IMR-90 (cell line): ENCODE measurements around the gene PHAX. TPM values are rescaled to one million over a fixed set of nuclear protein-coding genes. Genes with fewer than 3 reads are reported as not detected.

Experiments
- ATAC-seq: fragments of 200-7000 bp; cut with Tn5 transposase; 2 replicates; pipeline ENCODE4 v1.9.1; 2020; ENCODE audit warnings: low read depth, mild to moderate bottlenecking, moderate library complexity
- BruUV-seq: library from RNA; stranded (reverse); fragments of 400-500 nt; replicated peaks from 2 replicates; lab custom pipeline; 2021; lab: Mats Ljungman, UMichigan
- CTCF ChIA-PET: fragments of 300-600 bp; formaldehyde crosslinking; extraction: SDS; loops from one replicate; lab custom pipeline; 2021; ENCODE audit warnings: antibody characterized with exemption; lab: Yijun Ruan, JAX
- POLR2A ChIA-PET: fragments of 300-600 bp; sonication (Branson Sonifier 250); formaldehyde crosslinking; loops from one replicate; lab custom pipeline; 2022; ENCODE audit warnings: antibody characterized with exemption; ENCODE audit not compliant: unreplicated experiment; lab: Charles Lee
- DNase-seq: peaks from one replicate; pipeline ENCODE4 v3.0.0; 2013
- H2AFZ ChIP-seq: replicated peaks from 2 replicates; pipeline ENCODE3; 2013; ENCODE audit warnings: low read length, mild to moderate bottlenecking; ENCODE audit not compliant: poor library complexity
- H2AK5ac ChIP-seq: 2 replicates; pipeline ENCODE4 v1.6.1; 2013; ENCODE audit warnings: low read depth, low read length, inconsistent platforms
- H2AK9ac ChIP-seq: replicated peaks from 2 replicates; pipeline ENCODE3; 2013; ENCODE audit warnings: mild to moderate bottlenecking, low read depth, low read length, moderate library complexity; ENCODE audit not compliant: poor library complexity
- H2BK120ac ChIP-seq: 2 replicates; pipeline ENCODE4 v1.6.1; 2013; ENCODE audit warnings: low read depth, low read length, inconsistent platforms
- H2BK15ac ChIP-seq: 3 replicates; pipeline ENCODE4 v1.6.1; 2013; ENCODE audit warnings: low read depth, low read length, inconsistent platforms
- H2BK20ac ChIP-seq: 2 replicates; pipeline ENCODE4 v1.6.1; 2013; ENCODE audit warnings: low read depth, mild to moderate bottlenecking, inconsistent platforms, low read length, moderate library complexity
- H2BK5ac ChIP-seq: 2 replicates; pipeline ENCODE4 v1.6.1; 2013; ENCODE audit warnings: mild to moderate bottlenecking, low read depth, low read length, inconsistent platforms; ENCODE audit not compliant: poor library complexity, severe bottlenecking
- H3K14ac ChIP-seq: replicated peaks from 2 replicates; pipeline ENCODE4 v1.6.1; 2013; ENCODE audit warnings: low read depth, low read length, inconsistent platforms
- H3K18ac ChIP-seq: 2 replicates; pipeline ENCODE4 v1.6.1; 2013; ENCODE audit warnings: low read depth, low read length, control low read depth
- H3K23ac ChIP-seq: 2 replicates; pipeline ENCODE4 v1.6.1; 2013; ENCODE audit warnings: low read depth, low read length, inconsistent platforms
- H3K27ac ChIP-seq: 2 replicates; pipeline ENCODE4 v1.5.1; 2013; ENCODE audit warnings: mild to moderate bottlenecking, control low read depth, low read length; ENCODE audit not compliant: insufficient read depth
- H3K27me3 ChIP-seq: 2 replicates; pipeline ENCODE4 v1.6.1; 2013; ENCODE audit warnings: low read length; ENCODE audit not compliant: control insufficient read depth, insufficient read depth
- H3K36me3 ChIP-seq: 2 replicates; pipeline ENCODE4 v1.6.1; 2013; ENCODE audit warnings: low read length, mixed read lengths; ENCODE audit not compliant: control insufficient read depth, insufficient read depth
- H3K4ac ChIP-seq: 2 replicates; pipeline ENCODE4 v1.6.1; 2013; ENCODE audit warnings: low read depth, low read length, inconsistent platforms
- H3K4me1 ChIP-seq: 2 replicates; pipeline ENCODE4 v1.6.1; 2013; ENCODE audit warnings: low read length, mixed read lengths; ENCODE audit not compliant: control insufficient read depth, insufficient read depth
- H3K4me2 ChIP-seq: 2 replicates; pipeline ENCODE4 v1.6.1; 2013; ENCODE audit warnings: low read depth, mild to moderate bottlenecking, control low read depth, low read length, moderate library complexity
- H3K4me3 ChIP-seq: 2 replicates; pipeline ENCODE4 v1.5.1; 2013; ENCODE audit warnings: low read depth, mild to moderate bottlenecking, control low read depth, low read length, moderate library complexity; ENCODE audit not compliant: insufficient read depth
- H3K56ac ChIP-seq: 2 replicates; pipeline ENCODE4 v1.6.1; 2013; ENCODE audit warnings: low read length, inconsistent platforms; ENCODE audit not compliant: insufficient read depth; ENCODE audit errors: extremely low read depth
- H3K79me1 ChIP-seq, 2 experiments: 2 replicates each; pipeline ENCODE4 v1.6.1; 2013; ENCODE audit warnings: low read length in 2 of 2, inconsistent platforms in 1 of 2, low read depth in 1 of 2
- H3K9ac ChIP-seq: 2 replicates; pipeline ENCODE4 v1.6.1; 2013; ENCODE audit warnings: low read depth, low read length, control low read depth
- H3K9me1 ChIP-seq: 2 replicates; pipeline ENCODE4 v1.6.1; 2013; ENCODE audit warnings: low read length, inconsistent platforms; ENCODE audit not compliant: insufficient read depth
- H3K9me3 ChIP-seq: 2 replicates; pipeline ENCODE4 v1.6.1; 2013; ENCODE audit warnings: low read length; ENCODE audit not compliant: control insufficient read depth, insufficient read depth
- H4K20me1 ChIP-seq: 2 replicates; pipeline ENCODE4 v1.6.1; 2013; ENCODE audit warnings: low read length, inconsistent platforms; ENCODE audit not compliant: insufficient read depth
- H4K5ac ChIP-seq: 2 replicates; pipeline ENCODE4 v1.6.1; 2013; ENCODE audit warnings: mild to moderate bottlenecking, low read depth, low read length, control low read depth
- H4K8ac ChIP-seq, 2 experiments: 2 replicates each; pipeline ENCODE4 v1.6.1; 2013; ENCODE audit warnings: low read depth in 2 of 2, low read length in 2 of 2, control low read depth in 1 of 2, inconsistent platforms in 1 of 2
- H4K91ac ChIP-seq: 2 replicates; pipeline ENCODE4 v1.6.1; 2013; ENCODE audit warnings: low read depth, low read length, inconsistent platforms; ENCODE audit not compliant: insufficient read depth
- MAFK ChIP-seq: IDR thresholded peaks from 2 replicates; pipeline ENCODE4 v1.6.1; 2012; ENCODE audit warnings: low read depth, low read length, improper control_type of control experiment
- WGBS, 2 experiments: methylation state at CpG; one replicate each; pipeline versions ENCODE4 v1.1.5 to v1.1.7; 2013; ENCODE audit warnings: missing lambda C conversion rate in 2 of 2; ENCODE audit not compliant: insufficient read length in 1 of 2; ENCODE audit errors: extremely low coverage in 2 of 2; 5-methylcytosine and 5-hydroxymethylcytosine counted together
- dilution Hi-C: fragments of 300-500 bp; cut with HindIII; formaldehyde crosslinking; loops from one replicate; pipeline ENCODE4 v1.14.3; 2018; ENCODE audit warnings: low sequenced_read_pairs; ENCODE audit not compliant: unreplicated experiment
- in situ Hi-C: fragments of 300-500 bp; cut with MboI; formaldehyde crosslinking; loops from 3 replicates; pipeline ENCODE4 v1.14.3; 2019; ENCODE audit warnings: low sequenced_read_pairs, inconsistent platforms, mixed read lengths
- intact Hi-C: fragments of 100-400 bp; cut with micrococcal nuclease; formaldehyde crosslinking; loops from 2 replicates; pipeline ENCODE4 v1.10.0; 2022
- polyA plus RNA-seq, 3 experiments: library from polyadenylated mRNA; depleted of rRNA; stranded (reverse); fragments of >200 nt; gene quantifications; 2 replicates each; pipeline ENCODE4 v1.2.3, GENCODE V29; 2012; ENCODE audit warnings: low replicate concordance in 1 of 3
- total RNA-seq: library from RNA; depleted of rRNA; stranded (reverse); fragments of >200 nt; gene quantifications from 2 replicates; pipeline ENCODE4 v1.2.3, GENCODE V29; 2012

The PHAX gene
- total and polyA plus RNA-seq, 2 of the 4 experiments (the other 2 are of a cell fraction), result 32.5 to 46.4 TPM

GRCh38 chr5:126674145-126674544 lies 73.4 kb downstream of the PHAX start:
- intact Hi-C loops, result no loop called here
- Histone ChIP-seq H3K9me3 (peaks cover 7% of the 10 kb centered on the region; the same call in 1 of the 2 replicates), H2AK5ac (no peak overlapping the region), H4K91ac (no peak overlapping the region), H3K23ac (no peak overlapping the region), H3K4me3 (no peak overlapping the region), H3K14ac (no peak overlapping the region), H3K27me3 (no peaks in the 10 kb centered on the region; the same call in 1 of the 2 replicates), H4K5ac (no peak overlapping the region), H3K4me2 (no peak overlapping the region), H2BK20ac (no peak overlapping the region), H2BK15ac (no peak overlapping the region), H3K27ac (no peak overlapping the region), H3K56ac (no peak overlapping the region), H3K4me1 (no peaks in the 10 kb centered on the region), H4K8ac (no peak overlapping the region), H3K79me1 (no peaks in the 10 kb centered on the region), H3K36me3 (no peaks in the 10 kb centered on the region), H2BK120ac (no peak overlapping the region), H3K18ac (no peak overlapping the region), H3K9me1 (no peaks in the 10 kb centered on the region), H3K9ac (no peak overlapping the region), H4K20me1 (no peaks in the 10 kb centered on the region), H2AFZ (no peak overlapping the region), H2BK5ac (no peak overlapping the region), H3K4ac (no peak overlapping the region), H2AK9ac (no peak overlapping the region)
- in situ Hi-C loops, result loop anchor here (10.0 kb wide), 2 partner anchors 101 to 641 kb away; partner anchors contain the start of gene LMNB1
- dilution Hi-C loops, result loop anchor here (25.0 kb wide), 1 partner anchor 113 kb away; the partner anchor contains the start of gene LMNB1
- ChIA-PET POLR2A (no interaction called here), CTCF (interaction anchor here (1.8 kb wide), 1 partner anchor 128 kb away, joined by 7 read pairs; no protein-coding TSS in a partner anchor)
- DNase-seq, result no peak
- 71% methylated on average over 5 of the region's 7 CpGs; no CpG with 5 or more reads in 1 of the 2 experiments for WGBS, 2 experiments
- TF ChIP-seq MAFK, result no peak
- ATAC-seq, result no peak
- BruUV-seq, result no TSS peak
